Suppressor macrophage treated with lipopolysaccharide for 4 hours (primary cell): ENCODE data around the gene IL17RD.
"Not testable (repeated sequence)": the region's sequence is repeated elsewhere in the genome, so short reads cannot be mapped to it uniquely, and the experiment has no call there.

Source experiments
- DNase-seq: peaks from one replicate; pipeline ENCODE4 v3.0.0-alpha.2; 2020

The IL17RD gene

DNA sequence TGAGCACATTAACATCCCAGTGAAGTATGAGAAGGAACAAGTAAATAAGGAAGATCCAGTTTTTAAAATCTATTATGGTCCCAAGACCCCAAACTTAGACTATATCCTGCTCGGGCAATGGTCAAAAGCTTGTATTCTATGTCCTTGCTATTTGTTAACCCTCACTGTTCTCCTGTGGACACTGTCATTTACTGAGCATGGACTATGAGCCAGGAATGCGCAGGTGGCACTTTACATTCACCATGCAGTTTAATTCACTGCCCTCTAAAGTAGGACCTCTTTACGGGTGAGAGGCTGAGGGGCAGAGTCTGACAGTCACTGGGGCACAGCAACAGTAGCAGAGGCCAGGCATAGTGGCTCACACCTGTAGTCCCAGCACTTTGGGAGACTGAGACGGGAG, 76.1 kb downstream of the IL17RD start:
- no peak for DNase-seq

DNA sequence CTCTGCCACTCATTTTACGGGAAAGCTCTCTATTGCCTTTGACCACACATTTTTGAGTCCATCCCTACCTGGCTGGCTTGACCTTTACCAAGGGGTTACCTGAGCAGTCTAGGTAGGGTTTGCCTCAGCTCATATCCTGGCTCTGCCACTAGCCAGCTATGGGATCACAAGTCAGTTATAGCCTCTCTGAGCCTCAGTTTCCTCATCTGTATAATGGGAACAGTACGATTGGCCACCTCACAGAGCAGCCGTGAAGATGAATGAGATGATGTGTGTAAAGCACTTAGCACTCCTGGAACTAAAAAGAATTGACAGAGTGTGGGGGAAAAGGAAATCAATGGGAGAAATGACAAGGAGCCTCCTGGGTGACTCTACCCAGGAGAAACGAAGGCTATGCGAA, 76.7 kb downstream of the IL17RD start:
- no peak for DNase-seq

DNA sequence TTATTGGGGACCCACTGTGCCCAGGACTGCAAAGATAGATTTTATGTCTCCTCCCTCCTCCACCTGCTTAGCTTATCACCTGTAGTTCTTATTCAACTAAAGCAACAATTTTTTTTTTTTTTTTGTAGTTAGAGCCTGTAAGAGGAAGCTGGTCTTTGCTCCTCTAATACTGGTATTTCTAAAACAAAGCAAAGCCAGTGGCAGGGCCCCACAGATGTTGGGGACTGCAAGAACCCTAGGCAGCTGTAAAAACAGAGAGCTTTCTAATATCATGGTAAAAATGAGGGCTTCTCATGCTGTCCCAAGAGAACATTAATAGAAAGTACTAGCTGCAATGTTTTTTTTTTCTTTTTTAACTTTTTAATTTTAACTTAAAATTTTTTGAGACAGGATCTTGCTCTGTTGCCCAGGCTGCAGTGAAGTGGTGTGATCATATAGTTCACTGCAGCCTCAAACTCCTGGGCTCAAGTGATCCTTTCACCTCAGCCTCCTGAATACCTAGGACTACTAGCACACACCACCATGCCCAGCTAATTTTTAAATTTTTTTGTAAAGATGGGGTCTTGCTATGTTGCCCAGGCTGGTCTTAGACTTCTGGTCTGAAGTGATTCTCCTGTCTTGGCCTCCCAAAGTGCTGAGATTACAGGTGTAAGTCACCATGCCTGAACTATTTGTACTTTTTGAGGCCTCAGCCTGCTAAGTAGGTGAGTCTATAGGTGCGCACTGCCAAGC, 77.6 kb downstream of the IL17RD start:
- no peak for DNase-seq

DNA sequence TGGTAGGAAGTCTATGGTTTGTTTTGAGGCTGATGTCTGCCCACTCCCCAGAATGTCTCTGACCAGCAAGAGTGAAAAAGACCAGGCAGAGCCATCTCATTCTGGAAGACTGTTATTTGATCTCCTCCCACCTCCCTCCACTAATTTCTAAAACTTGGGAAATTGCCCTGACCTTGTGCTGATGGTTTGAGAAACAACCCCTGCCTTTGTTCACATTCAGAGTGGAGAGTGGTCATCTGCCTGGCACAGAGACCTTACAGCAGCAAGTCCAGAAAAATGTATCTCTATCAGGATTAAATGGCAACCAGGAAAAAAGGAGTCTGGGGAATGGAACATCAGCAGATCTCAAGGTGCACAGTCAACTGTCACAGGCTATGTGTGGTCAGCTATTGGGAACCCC, 79.0 kb downstream of the IL17RD start:
- DNase-seq, result no peak

DNA sequence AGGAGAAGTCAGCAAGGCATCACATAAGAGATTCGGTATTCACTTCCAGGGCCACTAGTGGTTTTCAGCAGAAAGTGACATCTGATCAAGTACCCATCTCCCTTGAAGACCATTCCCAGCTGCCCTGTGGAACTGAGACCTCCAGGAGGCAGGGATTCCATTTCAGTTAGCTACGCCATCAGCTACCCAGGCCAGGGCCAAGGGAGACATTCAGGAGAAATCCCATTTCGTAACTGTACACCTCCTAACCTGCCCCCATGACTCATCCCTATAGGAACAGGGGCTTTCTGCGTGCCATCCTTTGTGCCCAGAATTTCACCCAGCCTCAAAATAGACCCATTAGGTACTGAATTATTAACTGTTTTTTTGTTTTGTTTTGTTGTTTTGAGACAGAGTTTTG, 79.9 kb downstream of the IL17RD start:
- no peak for DNase-seq

DNA sequence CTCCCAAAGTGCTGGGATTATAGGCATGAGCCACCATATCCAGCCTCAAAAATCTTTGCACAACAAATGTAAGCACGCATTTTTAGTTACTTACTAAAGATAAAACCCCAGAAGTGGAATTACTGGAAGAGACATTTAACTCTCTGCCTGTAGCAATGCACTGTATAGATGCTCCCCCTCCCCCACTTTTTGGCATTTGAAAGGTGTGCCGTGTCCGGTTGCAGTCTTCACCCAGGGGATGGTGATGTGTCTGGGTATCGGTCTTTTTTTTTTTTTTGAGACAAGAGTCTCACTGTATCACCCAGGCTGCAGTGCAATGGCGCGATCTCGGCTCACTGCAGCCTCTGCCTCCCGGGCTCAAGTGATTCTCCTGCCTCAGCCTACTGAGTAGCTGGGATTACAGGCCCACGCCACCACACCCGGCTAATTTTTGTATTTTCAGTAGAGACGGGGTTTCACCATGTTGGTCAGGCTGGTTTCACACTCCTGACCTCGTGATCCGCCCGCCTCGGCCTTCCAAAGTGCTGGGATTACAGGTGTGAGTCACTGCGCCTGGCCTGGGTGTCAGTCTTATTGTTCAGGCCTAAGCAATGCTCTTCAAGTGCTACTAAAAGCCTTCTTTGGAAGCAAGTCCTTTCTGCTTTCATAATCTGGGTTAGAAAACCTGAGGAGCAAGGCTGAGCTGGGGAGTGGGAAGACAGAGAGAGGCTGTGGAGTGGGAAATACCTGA, 81.7 kb downstream of the IL17RD start:
- DNase-seq, result not testable (repeated sequence)

DNA sequence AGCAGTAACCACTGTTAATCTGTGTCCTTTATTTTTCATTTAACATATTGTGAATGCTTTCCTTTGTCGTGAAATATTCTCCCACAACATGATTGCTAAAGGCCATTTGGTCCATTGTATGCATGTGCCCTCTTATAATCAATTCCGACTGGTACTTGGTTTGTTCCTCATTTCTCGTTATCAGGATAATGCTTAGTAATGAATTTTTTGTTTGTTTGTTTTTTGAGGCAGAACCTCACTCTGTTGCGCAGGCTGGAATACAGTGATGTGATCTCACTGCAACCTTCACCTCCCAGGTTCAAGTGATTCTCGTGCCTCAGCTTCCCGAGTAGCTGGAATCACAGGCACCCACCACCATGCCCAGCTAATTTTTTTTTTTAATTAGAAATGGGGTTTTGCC, 82.7 kb downstream of the IL17RD start:
- DNase-seq, result no peak

DNA sequence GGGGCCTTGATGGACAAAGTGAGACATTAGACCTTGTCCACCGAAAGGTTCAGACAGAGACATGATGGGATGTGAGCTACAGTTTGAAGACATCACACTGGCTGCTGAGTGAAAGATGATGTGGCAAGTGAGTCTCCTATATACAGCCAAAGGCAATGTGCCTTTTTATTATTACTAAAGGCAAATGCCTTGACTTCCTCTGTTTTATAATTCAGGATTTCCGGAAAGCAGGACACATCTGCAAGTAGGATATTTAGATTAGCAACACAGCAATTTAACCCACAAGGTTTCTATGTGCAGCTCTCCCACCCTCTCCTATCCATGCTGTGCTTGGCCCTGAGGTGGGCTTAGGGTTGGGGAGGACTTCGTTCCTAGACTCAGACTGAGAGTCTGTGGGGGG, 84.0 kb downstream of the IL17RD start:
- DNase-seq, result no peak

DNA sequence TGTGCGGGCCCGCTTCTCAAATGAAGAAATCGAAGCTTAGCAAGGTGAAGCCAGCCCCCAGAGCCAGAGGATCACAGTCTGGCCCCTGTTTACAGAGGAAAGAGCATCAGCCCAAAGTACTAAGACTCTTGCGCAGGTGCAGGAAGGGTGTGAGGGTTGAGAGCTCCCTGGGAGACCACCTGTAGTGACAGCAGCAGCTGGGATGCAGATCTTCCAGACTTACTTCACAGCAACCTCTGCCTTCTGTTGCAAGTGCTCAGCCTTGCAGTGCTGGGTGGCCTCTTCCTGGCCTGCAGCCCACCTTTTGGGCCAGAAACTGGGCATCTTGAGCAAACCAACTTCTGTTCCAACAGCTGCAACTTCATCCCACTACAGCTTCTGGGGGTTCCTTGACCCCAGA, 85.0 kb downstream of the IL17RD start:
- no peak for DNase-seq

DNA sequence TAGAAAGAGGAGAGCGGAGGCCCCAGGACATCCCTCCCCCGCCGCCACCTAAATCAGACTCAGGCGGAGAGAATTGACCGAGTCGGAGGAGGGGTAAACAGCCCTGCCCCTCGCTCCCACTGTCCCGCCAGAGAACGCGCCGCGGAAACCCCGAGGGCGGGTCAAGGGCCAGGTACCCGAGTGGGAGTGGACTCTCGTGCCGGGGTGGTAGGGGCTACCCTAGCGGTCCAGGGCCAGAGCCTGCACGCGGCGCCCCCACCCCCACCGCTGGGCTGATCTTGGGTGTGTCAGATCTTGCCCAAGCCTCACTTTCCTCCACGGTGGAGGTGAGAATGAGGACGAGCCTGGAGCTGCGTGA, 85.7 kb downstream of the IL17RD start:
- no peak for DNase-seq

DNA sequence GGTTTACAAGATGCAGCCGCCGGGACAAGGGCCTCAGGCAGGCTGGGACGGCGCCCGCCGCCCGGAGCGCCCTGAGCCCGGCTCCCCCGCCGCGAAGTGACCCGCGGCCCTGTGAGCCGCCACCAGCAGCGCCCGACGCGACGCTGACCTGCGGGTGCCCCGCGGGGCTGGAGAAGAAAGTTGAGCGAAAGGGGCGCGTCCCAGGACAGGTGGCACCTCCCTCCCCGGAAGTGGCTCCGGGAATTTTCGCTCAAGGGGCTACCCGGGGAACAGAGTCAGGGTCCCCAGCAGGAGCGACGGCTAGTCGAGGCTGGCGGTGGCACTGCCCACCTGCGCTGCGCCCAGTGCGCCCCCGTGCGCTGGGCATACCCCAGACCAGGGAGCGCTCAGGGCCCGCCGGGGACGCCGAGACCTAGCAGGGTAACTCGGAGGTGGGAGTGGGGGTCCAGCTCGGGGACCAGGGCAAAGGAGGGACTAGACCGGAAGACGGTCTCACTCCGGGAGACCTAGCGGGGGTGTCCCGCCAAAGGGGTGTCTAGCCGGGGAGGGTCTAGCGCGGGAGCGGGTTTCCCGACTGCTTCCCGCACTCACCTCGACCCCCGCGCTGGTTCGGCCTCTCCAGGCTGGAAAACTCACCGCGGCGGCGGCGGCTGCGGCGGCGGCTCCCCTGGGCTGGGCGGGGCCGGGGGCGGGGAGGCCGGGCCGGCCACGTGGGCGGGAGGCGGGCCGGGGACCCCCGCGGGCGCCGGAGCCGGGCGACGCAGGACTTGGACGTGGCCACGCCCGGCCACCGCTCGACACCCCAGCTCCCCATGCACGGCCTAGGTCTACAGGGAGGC, 86.3 kb downstream of the IL17RD start:
- DNase-seq, result peak; percentile 21

DNA sequence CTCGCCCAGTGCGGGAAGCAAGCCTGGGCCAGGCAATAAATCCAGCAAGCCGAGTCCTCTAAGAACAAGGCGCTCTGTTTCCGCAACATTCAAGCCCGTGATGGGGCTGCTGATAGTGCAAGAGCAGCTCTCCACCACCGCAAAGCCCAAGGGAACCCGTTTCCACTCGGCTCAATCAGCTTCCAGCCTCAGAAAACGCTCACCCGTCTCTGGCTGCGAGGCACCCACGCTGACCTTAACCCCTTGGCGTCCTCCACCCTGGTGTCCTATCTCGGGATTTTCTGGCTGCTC, 86.9 kb downstream of the IL17RD start:
- DNase-seq, result peak; percentile 52

DNA sequence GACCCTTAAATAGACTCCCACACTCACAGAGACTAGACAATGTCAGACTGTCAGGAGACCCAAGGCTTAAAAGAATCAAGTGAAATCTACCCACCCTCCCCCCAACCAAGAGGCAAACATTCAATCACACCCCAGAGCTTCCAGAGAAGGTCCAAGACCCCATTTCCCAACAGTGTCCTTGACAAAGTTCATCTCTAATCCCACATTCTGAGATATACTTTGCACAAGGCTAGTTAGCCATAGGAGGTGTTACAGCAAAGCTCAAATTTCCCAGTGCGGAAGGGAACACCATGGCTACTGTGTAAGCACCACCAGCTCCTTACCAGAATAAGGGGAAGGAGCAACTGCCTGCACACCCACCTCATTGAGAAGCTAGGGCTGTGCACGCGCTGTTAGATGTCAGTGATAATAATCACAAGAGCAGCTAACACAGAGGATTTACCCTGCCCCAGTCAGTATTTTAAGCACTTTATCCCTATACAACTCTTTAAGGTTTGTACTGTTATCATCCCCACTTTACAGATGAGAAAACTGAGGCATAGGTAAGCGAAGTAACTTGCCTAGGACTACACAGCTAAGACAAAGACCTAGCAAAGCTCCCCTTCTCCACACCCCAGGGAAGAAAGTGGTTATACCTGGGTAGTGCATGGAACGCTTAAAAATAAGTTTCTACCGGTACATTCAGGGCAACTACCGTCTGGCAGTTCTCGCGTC, 87.4 kb downstream of the IL17RD start:
- no peak for DNase-seq

DNA sequence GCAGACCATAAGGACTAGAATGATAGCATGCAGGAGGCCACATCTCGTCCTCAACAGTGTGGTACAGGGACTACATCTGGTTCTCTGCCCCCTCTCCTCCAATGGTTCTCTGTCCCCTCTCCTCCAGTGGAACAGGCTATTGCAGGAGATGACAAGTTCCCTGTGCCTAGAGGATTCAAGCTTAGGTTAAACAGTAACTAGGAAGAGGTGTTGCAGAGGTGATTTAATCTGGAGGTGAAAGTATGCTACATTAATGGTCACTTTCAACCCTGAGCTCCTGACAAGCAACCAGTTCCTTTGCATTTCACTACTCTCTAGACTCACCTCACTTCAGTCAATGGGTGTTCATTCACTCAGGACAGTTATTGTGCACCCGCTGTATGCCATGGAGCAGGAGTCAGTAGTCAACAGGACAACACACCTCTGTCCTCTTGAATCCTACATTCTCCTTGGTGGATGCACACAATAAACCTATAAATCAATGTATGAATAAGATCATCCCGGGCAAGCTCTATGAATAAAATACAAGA, 88.7 kb downstream of the IL17RD start:
- no peak for DNase-seq

DNA sequence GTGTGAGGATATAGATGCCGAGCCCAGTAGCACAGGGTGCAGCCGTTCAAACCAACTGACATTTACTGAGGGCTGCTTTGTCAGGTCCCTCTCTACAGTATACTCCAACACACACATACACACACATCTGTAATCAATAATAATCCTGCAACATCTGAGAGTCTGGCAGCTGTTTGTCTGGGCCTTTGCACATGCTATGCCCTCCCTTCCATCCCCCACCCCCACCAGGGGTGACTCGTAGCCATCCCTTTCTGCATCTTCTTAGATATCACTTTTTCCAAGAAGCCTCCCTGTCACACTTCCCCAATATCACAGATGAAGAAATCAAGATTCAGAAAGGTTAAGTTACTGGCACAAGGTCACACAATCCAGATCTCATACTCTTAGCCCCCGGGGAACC, 91.0 kb downstream of the IL17RD start:
- peak; percentile 30 for DNase-seq

DNA sequence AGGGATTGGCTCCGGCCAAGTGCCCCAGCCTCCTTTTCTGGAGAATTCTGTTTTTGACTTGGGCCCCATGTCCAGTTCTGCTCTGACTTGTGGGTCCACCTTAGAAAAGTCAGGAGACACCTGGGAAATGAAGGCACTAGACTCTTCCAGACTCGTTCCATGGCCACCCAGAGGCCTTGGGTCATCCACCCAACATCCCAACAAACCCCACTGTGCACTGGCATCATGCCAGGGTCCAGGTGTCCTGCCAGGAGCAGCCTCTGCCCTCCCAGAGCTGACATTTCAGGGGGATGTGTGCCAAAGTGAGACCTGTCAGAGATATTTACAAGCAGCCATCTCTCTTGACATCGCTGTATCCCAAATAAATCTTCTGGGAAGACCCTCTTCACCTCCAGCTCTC, 91.5 kb downstream of the IL17RD start:
- no peak for DNase-seq

DNA sequence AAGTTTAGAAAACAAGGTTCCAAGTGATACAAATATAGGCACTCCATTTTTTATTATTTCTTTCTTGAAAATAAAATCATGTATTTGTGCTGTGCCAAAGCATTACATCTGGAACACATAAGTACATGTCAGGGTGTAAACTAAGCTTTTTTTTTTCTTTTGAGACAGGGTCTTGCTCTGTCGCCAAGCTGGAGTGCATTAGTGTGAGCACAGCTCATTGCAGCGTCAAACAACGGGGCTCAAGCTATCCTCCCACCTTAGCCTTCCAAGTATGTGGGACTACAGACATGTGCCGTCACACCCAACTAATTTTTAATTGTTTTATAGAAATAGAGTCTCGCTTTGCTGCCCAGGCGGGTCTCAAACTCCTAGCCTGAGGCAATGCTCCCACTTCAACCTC, 95.7 kb downstream of the IL17RD start:
- DNase-seq, result no peak

DNA sequence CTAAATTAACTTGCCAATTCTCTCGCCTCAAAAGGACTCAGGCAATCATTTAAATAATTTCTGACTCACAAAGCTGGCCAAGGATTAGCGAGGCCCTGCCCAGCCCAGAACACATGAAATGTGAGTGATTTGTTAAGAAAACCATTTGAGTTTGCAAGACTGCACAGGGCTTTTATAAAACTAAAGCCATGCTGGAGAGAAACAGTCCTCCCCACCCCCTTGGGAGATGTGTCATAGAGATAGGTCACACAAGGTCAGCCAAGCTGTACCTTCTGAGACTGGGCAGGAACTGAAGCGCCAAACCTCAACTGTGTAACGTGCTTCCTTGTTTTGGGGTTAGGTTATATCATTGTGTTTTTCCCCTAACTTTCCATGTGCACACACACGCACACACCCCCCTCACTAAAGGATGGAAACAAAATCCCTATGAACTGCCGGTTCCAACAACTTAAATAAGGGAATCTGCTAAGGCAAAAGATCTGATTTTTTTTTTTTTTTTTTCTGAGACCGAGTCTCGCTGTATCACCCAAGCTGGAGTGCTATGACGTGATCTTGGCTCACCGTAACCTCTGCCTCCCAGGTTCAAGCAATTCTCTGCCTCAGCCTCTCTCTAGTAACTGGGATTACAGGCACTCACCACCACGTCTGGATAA, 96.6 kb downstream of the IL17RD start:
- peak; percentile 87 for DNase-seq

DNA sequence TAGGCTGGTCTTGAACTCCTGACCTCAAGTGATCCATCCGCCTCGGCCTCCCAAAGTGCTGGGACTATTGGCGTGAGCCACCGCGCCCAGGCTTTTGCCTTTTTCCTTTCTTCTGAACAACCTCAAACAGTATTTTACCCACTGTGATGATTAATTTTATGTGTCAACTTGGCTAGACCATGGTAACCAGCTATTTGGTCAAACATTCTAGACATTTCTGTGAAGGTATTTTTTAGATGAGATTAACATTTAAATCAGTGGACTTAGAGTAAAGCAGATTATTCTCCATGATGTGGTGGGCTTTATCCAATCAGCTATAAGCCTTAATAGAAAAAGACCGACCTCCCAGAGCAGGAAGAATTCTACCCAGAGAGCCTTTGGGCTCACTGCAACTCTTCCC, 98.7 kb downstream of the IL17RD start:
- no peak for DNase-seq

DNA sequence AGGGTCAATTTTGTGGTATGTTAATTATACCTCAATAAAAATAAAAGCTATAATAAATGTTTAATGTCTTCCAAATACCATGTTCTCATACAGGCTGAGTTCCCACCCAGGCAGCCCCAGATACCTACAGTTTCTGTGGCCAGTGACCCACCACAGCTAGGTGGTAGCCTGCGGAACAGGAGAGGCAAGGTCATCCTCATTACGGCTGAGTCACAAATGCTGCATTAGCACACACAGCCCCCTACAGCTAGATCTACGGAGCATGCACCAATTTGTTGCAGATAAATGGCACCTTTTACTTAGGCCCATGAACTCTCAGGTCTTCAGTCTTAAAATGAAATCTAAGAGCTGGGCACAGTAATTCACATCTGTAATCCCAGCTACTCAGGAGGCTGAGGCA, 99.6 kb downstream of the IL17RD start:
- no peak for DNase-seq

DNA sequence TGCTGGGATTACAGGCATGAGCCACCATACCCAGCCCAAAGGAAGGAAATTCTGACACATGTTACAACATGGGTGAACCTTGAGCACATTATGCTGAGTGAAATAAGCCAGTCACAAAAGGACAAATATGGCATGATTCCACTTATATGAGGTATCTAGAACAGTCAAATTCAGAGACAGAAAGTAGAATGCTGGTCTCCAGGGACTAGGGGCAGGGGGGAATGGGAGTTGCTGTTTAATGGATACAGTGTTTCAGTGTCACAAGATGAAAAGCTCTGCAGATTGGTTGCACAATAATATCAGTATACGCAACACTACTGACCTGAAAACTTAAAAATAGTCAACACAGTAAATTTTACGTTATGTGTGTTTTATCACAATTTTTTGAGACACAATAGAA, 100.6 kb downstream of the IL17RD start:
- DNase-seq, result peak; percentile 46

DNA sequence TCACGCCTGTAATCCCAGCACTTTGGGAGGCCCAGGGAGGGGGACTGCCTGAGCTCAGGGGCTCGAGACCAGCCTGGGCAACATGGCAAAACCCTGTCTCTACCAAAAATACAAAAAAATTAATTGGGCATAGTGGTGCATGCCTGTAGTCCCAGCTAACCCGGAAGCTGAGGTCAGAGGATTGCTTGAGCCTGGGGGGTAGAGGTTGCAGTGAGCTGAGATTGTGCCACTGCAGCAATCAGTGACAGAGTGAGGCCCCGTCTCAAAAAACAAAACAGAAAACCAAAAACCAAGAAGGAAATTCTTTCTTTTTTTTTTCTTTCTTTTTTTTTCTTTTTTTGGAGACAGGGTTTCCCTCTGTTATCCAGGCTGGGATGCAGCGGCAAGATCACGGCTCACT, 101.2 kb downstream of the IL17RD start:
- DNase-seq, result peak; percentile 26

DNA sequence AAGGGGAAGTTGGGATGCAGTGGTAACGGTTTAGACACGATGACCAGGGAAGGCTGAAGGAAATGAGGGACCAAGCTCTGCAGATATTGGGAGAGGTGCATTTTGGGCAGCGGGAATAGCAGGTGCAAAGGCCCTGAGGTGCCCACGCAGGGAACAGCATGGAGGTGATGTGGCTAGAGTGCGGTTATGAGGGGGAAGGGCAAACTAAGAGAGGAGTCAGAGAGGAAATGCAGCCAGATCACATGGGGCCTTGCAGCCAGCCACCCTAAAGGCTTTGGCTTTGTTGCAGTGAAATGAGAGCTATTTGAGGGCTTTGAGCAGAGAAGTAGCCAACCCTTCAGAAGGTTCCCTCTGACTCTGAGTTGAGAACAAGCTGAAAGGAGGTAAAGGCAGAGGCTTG, 102.1 kb downstream of the IL17RD start:
- peak; percentile 28 for DNase-seq
